CD4-positive, alpha-beta T cell treated with Interleukin-10 for 1 hour (primary cell): ENCODE results near the gene HLA-DRA.
A peak's percentile ranks its signal among the peaks of the same experiment; 100 is the strongest.
"Not testable (repeated sequence)": the region's sequence is repeated elsewhere in the genome, so short reads cannot be mapped to it uniquely, and the experiment has no call there.

Experiments used
- DNase-seq: peaks from one replicate; pipeline ENCODE4 v3.0.0-alpha.2; 2020

HLA-DRA gene

DNA sequence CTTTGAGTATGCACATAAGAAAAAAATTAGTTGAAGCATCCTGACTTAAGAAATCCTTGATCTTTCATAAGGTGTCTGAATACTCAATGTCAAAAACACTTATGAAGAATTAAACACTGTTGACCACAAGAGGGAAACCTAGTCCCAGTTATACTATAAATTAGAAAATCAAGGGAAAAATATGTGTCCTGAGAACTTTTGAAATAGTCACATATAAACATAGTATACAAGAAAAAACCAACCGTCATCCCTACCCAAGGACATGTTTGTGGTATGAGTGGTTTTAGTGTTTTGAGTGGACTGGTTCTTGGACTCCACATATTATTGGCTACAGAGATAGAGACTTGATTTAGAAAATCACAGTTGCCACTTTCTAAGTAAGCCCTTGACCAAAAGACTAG is 7.6 kb upstream of the HLA-DRA start:
- peak; percentile 56 for DNase-seq

DNA sequence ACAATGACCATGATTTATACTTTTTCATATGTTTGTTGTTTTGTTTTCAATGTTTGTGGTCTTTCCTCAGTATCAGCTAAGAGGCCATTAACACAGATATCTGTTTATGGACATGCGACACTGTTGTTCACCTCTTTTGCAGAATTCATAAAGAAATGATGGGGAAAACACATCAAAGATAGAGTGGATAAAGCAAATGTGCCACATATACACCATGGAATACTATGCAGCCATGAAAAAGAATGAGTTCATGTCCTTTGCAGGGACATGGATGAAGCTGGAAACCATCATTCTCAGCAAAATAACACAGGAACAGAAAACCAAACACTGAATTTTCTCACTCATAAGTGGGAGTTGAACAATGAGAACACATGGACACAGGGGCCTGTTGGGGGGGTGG is 5.7 kb upstream of the HLA-DRA start:
- not testable (repeated sequence) for DNase-seq

DNA sequence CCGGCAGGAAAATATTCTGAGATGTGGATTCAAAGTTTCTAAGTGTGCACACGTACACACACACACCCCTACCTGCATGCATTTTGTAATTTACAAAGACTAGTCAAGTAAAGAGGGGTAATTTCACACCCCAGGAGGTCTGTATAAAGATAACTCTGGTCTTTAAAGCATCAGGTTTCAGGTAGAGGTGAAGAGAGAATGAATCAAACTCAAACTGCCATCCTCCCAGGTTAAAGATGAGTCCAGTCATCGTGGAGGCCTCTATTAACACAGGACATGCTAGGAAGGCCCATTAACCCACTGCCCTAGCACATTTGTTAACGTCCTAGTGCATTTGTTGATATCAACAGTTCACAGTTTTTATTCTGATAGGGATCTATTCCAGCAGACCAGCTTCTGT is 3.5 kb upstream of the HLA-DRA start:
- DNase-seq = no peak

DNA sequence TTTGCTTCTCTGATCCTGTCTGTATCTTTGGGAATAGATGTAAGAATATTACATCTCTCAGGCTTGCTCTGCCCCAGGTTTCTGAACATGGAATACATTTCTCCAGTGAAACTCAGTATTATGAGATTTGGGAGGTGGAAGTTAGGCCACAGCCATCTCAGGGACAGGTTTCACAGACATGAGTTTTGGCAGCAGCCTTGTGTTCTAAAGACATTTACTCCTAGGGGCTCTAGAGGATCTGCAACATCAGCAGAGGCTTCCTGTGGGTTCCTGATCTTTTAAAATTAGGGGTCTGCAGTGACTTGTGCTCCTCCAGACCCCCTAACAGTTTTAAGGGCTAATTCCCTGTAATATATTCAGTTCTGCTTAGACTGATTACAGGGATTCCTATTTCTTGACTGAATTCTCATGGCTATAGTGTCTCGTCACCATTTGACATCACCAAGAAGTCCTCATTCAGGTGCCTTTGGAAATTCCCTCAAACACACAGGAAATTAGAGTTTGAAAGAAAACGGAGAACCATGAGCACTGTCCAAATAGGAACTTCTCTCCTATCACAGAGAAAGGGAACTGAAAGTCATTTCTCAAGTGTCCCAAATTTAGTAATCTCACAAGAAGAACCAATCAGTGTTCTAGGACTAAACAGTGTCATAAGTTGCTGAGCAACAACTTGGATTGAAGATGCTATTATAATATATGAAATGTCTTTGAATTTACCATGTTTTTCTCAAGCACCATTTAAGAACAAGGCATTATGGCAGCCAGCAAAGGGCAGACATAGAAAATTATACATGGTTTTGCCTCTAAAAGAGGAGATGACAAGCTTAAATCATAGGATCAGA is 2.5 kb upstream of the HLA-DRA start:
- peak; percentile 56 for DNase-seq

DNA sequence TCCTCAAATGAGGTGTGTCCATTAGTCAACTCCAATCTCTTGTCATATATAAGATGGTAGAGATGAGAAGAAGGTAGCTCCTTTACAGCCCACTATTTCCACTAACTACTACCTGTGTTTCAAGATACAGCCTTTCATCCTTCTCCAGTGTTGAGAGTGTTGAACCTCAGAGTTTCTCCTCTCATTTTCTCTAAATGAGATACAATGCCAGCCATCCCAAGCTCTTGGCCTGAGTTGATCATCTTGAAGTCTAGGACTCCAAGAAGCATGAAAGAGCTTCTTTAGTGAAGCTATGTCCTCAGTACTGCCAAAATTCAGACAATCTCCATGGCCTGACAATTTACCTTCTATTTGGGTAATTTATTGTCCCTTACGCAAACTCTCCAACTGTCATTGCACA is 548 bp upstream of the HLA-DRA start:
- no peak for DNase-seq

DNA sequence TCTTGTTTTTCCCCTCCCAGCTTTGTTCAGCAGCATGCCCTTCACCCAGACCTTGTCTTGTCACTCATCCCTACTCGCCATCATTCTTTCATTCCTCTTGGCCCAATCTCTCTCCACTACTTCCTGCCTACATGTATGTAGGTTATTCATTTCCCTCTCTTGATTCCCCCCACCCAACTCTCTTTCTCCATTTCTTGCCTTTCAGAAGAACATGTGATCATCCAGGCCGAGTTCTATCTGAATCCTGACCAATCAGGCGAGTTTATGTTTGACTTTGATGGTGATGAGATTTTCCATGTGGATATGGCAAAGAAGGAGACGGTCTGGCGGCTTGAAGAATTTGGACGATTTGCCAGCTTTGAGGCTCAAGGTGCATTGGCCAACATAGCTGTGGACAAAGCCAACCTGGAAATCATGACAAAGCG is 2.6 kb downstream of the HLA-DRA start:
- no peak for DNase-seq

DNA sequence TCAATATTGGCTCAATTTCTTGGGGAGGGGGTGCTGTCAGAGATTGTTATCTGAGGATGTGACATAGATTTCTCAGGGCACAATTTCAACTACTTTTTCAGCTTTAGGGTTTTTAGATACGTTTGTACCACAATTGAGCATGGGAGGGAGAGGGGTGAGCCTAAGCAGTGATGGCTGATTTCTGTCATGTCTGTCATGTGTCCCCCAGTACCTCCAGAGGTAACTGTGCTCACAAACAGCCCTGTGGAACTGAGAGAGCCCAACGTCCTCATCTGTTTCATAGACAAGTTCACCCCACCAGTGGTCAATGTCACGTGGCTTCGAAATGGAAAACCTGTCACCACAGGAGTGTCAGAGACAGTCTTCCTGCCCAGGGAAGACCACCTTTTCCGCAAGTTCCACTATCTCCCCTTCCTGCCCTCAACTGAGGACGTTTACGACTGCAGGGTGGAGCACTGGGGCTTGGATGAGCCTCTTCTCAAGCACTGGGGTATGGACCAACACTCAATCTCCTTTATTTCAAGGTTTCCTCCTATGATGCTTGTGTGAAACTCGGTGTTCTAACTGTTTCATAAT is 3.4 kb downstream of the HLA-DRA start:
- DNase-seq = no peak

DNA sequence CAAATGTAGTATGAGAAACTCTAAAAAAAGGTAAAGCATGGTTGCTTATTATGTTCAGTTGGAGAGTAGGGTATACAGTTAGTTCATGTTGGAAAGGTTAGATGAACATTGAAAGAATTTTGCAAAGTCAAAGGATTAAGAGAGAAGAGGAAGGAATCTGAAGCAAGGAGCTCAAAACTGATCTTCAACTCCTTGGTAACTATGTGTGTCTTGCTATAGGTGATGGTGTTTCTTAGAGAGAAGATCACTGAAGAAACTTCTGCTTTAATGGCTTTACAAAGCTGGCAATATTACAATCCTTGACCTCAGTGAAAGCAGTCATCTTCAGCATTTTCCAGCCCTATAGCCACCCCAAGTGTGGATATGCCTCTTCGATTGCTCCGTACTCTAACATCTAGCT is 4.7 kb downstream of the HLA-DRA start:
- no peak for DNase-seq

DNA sequence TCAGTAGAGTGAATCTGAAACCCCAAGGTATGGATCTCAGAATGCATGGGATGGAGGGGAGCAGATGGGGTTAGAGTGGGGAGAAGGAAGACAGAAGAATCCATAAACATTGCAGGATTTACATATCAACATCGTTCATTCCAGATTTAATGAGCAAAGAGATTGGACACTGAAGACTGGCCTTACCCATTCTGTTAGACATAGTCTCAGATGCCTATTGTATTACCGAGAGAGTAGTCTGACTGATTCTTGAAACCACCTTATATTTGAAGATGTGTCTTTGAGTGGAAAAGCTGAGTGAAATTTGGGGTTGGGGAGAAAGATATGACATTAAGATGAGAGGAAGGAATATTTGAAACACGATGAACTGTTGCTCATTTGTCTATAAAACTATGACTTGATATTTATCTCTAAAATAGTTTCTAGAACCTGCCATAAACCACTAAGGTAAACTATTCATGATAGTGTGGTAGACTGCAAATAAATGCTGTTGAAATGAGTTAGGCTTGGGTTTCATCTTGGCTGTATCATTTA is 5.7 kb downstream of the HLA-DRA start:
- DNase-seq = no peak

DNA sequence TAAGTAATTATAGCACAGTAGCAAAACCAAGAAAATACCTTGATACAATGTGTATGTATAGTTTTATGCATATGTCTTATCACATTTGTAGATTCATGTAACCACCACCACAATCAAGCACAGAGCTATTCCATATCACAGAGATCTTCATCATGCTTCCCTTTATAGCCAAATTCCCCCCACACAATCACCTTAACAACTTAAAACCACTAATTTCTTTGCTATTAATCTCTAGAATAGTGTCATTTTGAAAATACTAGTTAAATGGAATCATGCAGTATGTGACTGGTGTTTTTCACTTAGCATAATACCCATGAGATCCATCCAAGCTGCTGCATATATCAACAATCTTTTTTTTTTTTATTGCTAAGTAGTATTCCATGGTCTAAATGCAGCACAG is 8.2 kb downstream of the HLA-DRA start:
- no peak for DNase-seq

DNA sequence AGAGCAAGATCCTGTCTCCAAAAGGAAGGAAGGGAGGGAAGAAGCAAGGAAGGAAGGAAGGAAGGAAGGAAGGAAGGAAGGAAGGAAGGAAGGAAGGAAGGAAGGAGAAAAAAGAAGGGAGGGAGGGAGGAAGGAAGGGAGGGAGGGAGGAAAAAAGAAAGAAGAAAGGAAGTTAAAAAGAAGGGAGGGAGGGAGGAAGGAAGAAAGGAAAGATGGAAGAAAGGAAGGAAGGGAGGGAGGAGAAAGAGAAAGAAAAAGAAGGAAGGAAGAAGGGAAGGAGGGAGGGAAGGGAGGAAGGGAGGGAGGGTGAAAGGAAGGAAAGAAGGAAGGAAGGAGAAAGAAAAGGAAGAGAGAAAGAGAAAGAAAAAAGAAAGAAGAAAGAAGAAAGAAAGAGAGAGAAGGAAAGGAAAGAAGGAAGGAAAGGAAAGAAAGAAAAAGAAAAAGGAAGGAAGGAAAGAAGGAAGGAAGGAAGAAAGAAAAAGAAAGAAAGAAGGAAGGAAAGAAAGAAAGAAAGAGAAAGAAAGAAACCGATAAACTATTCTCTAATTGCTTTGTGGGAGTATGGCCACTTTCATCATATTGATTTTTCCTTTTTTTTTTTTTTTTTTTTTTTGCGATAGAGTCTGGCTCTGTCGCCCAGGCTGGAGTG is 9.5 kb downstream of the HLA-DRA start:
- no peak for DNase-seq

DNA sequence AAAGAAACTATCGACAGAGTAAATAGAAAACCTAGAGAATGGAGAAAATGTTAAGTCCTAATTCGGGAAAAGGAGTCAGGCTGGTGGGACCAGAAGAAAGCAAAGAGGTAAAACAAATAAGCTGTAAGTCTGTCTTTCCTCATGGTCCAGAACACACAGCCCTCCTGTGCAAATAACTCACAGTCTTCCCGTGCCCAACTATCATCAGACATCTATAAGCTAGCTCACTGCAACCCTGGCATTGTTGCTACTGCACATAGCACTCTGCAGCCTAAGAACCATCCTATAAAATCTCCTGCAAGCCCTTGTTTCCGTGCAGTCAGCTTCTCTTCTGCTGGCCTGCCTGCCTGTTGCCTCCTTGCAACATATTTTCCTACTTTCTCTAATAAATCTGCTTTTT is 17.4 kb downstream of the HLA-DRA start:
- no peak for DNase-seq

DNA sequence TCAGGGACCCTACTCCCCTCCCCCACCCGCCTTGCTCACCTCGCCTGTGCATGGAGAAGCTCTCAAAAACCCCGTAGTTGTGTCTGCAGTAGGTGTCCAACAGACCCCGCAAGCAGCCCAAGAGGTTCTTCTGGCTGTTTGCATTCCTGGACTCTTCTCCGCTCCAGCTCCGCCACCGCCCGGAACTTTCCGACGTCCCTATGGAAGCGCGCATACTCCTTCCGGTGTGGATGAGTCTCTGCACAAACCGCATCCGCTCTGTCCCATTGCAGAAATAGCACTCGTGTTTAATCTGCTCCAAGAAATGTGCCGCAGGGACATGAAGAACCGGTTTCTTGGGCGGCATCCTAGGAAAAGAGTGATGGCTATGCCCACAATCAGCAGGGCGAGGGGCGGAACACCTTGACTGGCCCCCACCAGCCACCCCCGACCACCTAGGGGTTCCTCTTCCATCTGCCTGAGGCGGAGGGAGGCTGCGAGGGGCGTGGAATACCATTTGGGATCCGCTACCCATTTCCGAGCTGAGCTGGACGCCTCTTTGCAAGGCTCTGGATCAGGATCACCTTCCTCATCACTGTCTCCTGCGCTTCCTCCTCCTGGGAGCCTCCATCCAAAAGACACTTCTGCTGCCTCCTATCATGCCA is 20.2 kb downstream of the HLA-DRA start:
- DNase-seq = no peak

DNA sequence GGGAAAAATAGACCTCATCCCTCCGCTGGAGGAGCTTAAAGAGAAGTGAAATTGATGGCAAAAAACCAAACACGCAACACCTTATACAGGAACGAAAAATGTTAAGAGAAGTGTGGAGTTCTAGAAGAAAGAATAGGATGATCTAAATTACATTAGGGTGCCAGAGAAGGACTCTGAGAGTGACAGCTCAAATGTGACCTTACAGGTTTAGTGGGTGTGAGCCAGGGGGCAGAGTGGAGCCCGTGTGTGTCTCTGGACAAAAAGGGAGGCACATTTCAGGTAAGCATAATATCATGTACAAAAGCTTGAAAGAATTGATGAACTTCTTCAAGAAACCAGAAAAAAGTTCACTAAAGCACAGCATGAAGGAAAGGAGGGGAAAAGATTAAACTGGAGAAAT is 20.8 kb downstream of the HLA-DRA start:
- DNase-seq = no peak

DNA sequence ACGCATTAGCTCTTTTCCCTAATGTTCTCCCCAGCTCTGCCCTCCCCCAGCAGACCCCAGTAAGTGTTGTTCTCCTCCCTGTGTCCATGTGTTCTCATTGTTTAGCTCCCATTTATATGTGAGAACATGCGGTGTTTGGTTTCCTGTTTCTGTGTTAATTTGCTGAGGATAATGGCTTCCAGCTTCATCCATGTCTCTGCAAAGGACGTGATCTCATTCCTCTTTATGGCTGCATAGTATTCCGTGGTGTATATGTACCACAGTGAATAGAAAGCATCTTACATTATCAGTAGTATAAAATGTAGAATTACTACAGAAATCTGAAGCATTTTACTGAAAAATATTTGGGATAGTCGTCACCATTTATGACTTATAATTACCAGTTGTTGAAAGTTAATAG is 21.8 kb downstream of the HLA-DRA start:
- DNase-seq = no peak

DNA sequence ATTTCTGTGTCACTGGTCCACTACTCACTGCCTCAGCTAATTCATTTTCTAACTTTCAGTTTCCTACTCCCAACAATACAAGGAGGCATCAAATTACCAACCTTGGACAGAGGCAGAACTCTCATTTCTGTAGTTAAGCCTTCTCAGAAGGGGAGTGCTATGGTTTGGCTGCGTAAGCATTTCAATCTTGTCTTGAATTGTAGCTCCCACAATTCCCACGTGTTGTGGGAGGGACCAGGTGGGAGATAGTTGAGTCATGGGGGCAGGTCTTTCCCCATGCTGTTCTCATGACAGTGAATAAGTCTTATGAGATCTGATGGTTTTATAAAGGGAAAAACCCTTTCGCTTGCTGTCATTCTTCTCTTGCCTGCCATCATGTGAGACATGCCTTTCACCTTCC is 22.9 kb downstream of the HLA-DRA start:
- no peak for DNase-seq

DNA sequence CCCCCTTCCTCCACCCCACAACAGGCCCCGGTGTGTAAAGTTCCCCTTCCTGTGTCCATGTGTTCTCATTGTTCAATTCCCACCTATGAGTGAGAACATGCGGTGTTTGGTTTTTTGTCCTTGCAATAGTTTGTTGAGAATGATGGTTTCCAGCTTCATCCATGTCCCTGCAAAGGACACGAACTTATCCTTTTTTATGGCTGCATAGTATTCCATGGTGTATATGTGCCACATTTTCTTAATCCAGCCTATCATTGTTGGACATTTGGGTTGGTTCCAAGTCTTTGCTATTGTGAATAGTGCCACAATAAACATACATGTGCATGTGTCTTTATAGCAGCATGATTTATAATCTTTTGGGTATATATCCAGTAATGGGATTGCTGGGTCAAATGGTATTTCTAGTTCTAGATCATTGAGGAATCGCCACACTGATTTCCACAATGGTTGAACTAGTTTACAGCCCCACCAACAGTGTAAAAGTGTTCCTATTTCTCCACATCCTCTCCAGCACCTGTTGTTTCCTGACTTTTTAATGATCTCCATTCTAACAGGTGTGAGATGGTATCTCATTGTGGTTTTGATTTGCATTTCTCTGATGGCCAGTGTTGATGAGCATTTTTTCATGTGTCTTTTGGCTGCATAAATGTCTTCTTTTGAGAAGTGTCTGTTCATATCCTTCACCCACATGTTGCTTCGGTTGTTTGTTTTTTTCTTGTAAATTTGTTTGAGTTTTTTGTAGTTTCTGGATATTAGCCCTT is 28.2 kb downstream of the HLA-DRA start:
- not testable (repeated sequence) for DNase-seq

DNA sequence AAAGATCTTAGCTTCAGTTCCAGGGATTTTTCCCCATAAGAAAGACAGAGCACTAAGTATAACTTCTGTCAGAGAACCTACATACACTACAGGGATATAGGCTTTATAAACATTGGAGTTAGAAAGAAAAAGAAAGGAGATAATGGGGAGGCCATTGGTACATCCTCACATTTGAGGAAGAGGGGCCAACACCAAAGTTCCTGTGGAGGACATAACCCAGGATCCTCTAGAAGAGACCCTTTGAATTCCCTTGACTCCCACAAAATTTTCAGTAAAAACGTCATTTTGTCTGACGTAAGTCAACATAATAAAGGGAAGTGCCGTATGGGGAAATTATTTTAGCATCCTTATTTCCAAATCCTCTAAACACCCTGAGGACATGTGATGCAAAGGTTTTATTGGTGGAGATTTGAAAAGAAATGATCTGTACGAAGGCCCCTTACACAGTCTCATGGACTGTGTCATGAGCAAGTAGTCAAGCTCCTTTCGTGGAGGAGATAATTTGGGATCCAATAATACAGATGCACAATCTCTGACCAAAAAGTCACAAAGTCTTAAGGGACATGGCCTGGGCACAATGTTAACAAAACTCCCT is 33.2 kb downstream of the HLA-DRA start:
- DNase-seq = no peak

DNA sequence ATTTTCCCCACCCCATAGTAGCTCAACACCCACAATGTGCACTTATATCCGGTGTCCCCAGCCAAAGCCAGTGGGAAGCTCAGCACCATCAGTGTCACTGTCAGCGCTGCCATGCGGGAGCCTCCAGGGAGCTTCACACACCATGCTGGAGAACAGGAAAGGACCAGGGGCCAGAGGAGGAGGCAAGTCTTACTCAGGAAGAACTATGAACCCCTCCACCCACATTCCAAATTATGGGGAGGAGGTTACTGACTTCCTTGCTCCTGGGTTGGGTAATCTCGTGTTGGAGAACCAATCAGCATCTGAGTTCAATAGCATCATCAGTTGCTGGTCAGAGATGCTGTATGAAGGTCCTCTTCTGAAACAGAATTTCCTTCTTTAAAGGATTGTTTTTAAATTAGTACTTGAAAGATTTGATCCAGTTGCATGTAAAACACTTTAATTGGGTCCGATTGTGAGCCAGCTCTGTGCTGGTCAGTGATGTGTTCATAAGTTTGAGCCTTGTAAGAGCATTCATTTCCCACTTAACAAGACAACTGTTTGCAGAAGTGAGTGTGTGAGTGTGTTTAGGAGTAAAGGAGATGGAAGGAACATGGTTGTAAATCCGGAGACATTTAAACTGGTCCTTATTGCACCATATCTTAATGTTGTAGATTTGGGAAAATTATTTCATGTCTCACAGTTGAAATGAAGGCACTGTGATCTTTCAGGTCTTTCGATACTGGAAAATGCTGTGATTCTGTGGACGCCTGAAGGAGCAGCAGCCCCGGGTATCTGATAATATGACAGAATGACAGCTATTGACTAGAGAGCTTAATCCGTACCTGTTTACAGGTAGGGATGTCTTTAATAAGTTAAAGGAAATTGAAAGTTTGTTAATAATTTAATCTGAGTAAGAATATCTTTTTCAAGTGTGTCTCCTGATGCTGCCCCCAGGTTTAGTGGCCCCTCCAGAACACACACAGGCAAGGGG is 34.0 kb downstream of the HLA-DRA start:
- DNase-seq = peak; percentile 27

DNA sequence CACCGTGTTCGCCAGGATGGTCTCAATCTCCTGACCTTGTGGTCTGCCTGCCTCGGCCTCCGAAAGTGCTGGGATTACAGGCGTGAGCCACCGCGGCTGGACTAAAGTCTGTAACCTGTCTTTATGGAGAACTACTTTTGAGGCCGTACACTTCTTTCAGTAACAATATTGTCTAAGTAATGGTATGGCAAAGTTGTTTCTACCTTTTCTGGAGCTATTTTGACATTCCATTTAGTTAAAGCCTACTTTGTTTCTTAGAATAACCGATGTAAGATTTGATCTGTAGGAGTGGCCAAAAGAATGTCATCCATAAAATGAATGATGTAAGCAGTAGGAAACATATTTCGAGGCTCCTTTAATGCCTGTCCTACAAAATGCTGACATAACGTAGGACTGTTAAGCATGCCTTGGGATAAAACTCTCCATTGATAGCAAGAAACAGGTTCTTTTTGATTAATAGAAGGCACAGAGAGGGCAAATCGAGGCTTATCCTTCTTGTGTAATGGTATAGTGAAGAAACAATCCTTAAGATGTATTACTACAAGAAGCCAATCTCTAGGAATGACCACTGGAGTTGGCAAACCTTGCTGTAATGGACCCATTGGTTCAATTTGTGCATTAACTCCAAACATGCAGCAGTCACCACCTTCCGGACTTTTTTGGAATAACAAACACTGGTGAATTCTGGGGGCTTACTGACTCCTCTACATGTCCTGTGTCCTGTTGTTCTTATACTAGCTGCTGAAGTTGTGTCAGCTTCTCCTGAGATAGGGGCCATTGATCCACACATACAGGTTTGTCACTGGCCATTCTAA is 35.9 kb downstream of the HLA-DRA start:
- DNase-seq = no peak
